Retinal pigment epithelial cell (primary cell): ENCODE results near the gene CYP2B6.
"Not testable (repeated sequence)": the region's sequence is repeated elsewhere in the genome, so short reads cannot be mapped to it uniquely, and the experiment has no call there.

Experiments
- DNase-seq: peaks from one replicate; pipeline ENCODE4 v3.0.0-alpha.2; 2010; ENCODE audit warnings: low read depth
- H3K4me3 ChIP-seq: 2 replicates; pipeline ENCODE4 v1.5.1; 2011; ENCODE audit warnings: mild to moderate bottlenecking, low read length, control low read depth, moderate library complexity
- TF ChIP-seq, protein P1 (sequence below): conservative IDR thresholded peaks from 2 replicates; pipeline ENCODE4 v1.5.1; 2011; ENCODE audit warnings: low read depth, low read length, control low read depth, inconsistent platforms

CYP2B6 gene

DNA sequence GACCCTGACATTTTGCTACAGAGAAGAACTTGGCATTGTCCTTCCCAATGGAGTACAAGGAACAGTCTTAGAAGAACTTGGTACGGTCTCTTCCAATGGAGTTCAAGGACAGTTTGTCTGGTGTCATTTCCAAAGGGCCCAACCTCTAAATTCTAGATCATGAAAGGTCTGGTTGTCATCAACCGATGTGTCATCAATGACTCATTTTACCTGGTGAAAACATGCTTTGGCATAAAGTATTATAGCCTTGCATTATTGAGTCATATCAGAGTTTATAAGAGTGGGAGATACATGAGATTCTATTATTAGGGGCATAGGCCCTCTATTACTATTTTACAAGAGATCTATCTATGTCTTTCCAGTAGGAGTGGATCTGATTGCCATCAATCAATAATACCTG, 4.3 kb downstream of the CYP2B6 start:
- TF ChIP-seq, protein P1, sequence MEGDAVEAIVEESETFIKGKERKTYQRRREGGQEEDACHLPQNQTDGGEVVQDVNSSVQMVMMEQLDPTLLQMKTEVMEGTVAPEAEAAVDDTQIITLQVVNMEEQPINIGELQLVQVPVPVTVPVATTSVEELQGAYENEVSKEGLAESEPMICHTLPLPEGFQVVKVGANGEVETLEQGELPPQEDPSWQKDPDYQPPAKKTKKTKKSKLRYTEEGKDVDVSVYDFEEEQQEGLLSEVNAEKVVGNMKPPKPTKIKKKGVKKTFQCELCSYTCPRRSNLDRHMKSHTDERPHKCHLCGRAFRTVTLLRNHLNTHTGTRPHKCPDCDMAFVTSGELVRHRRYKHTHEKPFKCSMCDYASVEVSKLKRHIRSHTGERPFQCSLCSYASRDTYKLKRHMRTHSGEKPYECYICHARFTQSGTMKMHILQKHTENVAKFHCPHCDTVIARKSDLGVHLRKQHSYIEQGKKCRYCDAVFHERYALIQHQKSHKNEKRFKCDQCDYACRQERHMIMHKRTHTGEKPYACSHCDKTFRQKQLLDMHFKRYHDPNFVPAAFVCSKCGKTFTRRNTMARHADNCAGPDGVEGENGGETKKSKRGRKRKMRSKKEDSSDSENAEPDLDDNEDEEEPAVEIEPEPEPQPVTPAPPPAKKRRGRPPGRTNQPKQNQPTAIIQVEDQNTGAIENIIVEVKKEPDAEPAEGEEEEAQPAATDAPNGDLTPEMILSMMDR, result no peak
- DNase-seq, result no peak
- H3K4me3 ChIP-seq, result no peak overlapping the region

DNA sequence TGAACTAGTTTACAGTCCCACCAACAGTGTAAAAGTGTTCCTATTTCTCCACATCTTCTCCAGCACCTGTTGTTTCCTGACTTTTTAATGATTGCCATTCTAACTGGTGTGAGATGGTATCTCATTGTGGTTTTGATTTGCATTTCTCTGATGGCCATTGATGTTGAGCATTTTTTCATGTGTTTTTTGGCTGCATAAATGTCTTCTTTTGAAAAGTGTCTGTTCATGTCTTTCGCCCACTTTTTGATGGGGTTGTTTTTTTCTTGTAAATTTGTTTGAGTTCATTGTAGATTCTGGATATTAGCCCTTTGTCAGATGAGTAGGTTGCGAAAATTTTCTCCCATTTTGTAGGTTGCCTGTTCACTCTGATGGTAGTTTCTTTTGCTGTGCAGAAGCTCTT, 7.9 kb downstream of the CYP2B6 start:
- not testable (repeated sequence) for DNase-seq, H3K4me3 ChIP-seq

DNA sequence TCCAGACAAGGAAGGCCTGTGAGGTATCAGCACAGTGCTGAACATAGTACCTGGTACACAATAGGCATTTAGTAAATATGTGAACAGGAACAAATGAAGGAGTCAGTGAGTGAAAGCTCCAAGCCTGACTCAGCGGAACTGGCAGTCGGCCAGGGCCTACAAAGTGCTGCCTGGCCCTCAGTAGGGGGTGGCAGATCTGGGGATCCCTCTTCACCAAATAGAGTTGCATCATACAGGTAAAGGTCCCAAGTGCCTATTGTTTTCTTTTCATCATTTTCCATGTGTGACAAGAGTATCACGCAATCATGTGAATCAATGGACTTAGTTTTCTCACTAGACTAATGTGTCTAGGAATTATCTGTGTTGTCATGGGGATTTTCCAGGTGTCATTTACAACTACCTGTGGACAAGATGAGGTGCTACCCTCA, 9.2 kb downstream of the CYP2B6 start:
- no peak overlapping the region for H3K4me3 ChIP-seq
- DNase-seq, result no peak
- TF ChIP-seq, protein P1, result no peak

DNA sequence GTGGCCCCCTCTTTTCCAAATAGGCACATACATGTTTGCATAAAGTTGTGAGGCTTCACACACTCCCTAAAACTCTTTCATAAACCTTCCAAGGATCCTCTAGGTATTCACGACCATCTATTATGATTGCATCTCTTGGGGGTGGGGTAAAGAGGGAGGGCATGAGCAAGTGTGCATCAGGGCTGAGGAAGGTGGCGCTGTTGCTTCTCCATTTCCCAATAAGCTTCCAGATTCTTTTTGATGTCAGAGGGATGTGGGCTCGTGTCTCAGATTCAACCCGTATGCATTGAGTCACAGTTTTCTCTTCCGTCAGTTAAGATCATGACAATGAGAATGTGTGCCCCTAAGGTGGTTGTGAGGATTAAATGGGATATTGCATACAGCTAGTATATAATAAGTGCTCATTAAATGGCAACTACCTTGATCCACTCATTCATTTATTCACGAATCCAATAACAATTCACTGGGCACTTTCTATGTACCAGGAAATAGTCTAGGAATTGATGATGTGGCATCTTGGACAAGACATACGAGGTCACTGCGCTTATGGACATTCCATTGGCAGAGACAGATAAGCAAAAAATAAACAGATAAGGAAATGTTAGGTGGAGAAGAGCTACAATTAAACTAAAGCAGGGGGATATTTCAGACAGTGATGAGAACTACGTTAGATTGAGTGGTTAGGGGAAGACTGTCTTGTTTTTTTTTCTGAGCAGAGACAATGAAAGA, 10.3 kb downstream of the CYP2B6 start:
- TF ChIP-seq, protein P1, result no peak
- no peak for DNase-seq
- no peak overlapping the region for H3K4me3 ChIP-seq

DNA sequence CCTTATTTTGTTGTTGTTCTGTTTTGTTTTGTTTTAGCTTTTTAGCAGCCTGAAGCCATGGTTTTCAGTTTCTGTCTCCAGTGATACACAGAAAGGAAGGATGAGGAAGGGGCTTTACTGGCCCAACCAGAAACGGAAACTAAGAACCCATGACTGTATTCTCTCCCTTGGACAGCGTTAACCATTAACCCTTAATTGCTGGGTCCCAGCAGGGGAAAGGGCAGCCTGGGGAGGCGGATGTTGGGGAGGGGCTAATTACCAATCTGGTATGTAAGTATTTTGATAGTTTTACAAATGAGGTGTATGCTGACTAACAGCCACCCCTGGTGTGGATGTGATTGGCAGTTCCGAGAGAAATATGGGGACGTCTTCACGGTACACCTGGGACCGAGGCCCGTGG, 12.6 kb downstream of the CYP2B6 start:
- H3K4me3 ChIP-seq, result not testable (repeated sequence)

DNA sequence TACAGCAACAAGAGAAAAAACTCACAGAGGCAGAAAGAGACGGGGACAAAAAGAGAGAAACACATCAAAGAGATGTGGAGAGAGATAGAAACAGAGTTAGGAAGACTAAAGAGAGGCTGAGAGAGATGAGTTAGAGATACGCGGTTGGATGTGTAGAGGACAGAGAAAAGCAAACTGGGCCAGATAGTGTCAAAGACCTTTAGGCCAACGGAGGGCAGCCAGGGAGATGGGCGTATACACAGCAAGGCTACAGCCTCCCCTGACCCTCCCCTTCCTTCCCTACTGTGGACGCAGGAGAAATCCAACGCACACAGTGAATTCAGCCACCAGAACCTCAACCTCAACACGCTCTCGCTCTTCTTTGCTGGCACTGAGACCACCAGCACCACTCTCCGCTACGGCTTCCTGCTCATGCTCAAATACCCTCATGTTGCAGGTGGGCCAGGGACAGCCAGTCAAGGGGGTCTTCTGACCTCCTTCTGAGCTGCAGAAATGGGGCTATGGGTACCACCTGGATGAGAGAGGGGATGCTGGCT, 18.7 kb downstream of the CYP2B6 start:
- H3K4me3 ChIP-seq, result no peak overlapping the region

More for the DNA sequence above, 12.6 kb downstream of the CYP2B6 start:
- DNase-seq, result not testable (repeated sequence)

DNA sequence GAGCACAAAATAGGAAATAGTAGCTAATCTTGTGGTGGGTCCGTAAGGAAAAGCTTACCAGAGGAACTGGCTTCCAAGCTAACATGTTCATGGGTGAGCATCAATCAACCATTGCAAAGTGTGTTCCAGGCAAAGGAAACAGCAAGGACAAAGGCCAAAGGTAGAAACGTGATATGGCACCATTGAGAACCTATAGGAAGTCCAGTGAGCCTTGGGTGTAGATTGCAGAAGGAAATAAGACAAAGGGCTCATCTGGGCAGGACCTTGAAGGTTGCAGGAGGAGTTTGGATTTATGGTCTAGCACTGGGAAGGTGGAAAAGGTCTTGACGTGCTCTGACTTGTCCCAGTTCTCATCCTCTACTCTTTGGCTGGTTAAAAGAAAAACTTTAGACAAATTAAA, 22.3 kb downstream of the CYP2B6 start:
- DNase-seq, result no peak

More for the DNA sequence above, 18.7 kb downstream of the CYP2B6 start:
- TF ChIP-seq, protein P1, result no peak
- no peak for DNase-seq

DNA sequence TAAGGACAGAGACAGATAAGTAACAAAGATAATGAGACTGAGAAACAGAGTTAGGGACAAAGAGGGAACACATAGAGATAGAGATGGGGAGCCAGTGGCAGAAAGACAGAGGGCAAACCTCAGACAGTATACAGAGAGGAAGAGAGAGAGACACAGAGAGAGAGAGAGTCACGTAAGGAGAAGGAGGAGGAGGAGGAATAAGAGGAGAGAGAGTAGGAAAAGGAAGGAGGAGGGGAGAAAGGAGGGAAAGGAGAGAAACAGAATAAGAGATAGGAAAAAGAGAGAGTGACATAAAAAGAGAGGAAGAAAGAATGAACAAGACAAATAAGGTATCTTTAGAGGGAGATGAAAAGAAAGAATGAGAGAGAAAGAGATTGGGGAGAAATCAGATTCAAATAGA, 23.6 kb downstream of the CYP2B6 start:
- H3K4me3 ChIP-seq, result no peak overlapping the region
- no peak for DNase-seq
- TF ChIP-seq, protein P1, result no peak

More for the DNA sequence above, 22.3 kb downstream of the CYP2B6 start:
- H3K4me3 ChIP-seq, result no peak overlapping the region
- TF ChIP-seq, protein P1, result no peak
